HepG2 (cell line): ENCODE measurements around the gene VPS13C.

Source experiments
- CC2D1A ChIP-seq: sonication (generic); formaldehyde crosslinking; IDR thresholded peaks from 2 replicates; pipeline ENCODE4 v1.8.1; 2023; ENCODE audit warnings: mild to moderate bottlenecking, missing genetic modification reagents
- EZH2 ChIP-seq: conservative IDR thresholded peaks from 2 replicates; pipeline ENCODE4 v1.6.1; 2012; ENCODE audit warnings: mild to moderate bottlenecking, low read depth, low read length, moderate library complexity
- KMT2B ChIP-seq: IDR thresholded peaks from 2 replicates; pipeline ENCODE4 v1.6.1; 2016; ENCODE audit warnings: missing genetic modification reagents, missing compliant biosample characterization
- MAZ ChIP-seq, 2 experiments: sonication (generic) in 1 of 2; formaldehyde crosslinking in 1 of 2; IDR thresholded peaks; 2 replicates each; pipeline versions ENCODE4 v1.5.0 to v1.6.1; 2012 to 2020; ENCODE audit warnings: low read depth in 2 of 2, mild to moderate bottlenecking in 2 of 2, borderline replicate concordance in 1 of 2, improper control_type of control experiment in 1 of 2, low read length in 1 of 2, missing genetic modification reagents in 1 of 2, moderate library complexity in 1 of 2
- PHF21A ChIP-seq: sonication (generic); formaldehyde crosslinking; IDR thresholded peaks from 2 replicates; pipeline ENCODE4 v1.5.0; 2020; ENCODE audit warnings: mild to moderate bottlenecking, missing genetic modification reagents
- TCF7 ChIP-seq: sonication (generic); IDR thresholded peaks from 2 replicates; pipeline ENCODE4 v1.6.1; 2016; ENCODE audit warnings: antibody characterized with exemption, low read depth
- ZBTB7A ChIP-seq: sonication (generic); formaldehyde crosslinking; IDR thresholded peaks from 2 replicates; pipeline ENCODE4 v1.8.0; 2022; ENCODE audit warnings: mild to moderate bottlenecking, missing genetic modification reagents
- ZNF138 ChIP-seq: sonication (generic); formaldehyde crosslinking; IDR thresholded peaks from 2 replicates; pipeline ENCODE4 v1.5.0; 2020; ENCODE audit warnings: mild to moderate bottlenecking, low read depth, missing genetic modification reagents
- ZNF274 ChIP-seq: sonication (generic); formaldehyde crosslinking; IDR thresholded peaks from 2 replicates; pipeline ENCODE4 v1.5.1; 2020; ENCODE audit warnings: mild to moderate bottlenecking, missing genetic modification reagents

DNA sequence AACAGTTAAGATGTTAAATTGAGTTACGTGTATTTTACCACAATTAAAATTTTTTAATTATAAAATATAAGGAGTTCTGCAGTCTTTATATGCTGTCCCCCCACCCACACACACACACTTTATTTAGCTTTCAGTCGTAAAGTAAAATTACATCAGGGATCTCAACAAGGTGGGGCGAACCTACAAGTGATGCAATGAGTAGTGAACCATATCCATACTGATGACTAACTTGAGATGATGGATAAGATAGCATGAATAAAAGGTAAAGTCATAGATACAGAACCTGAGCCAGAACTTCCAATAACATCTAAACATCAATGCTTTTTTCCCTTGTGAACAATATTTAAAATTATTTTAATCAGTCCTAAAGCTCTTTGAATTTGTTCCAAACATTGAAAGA, 77.2 kb downstream of the VPS13C start:
- TF ChIP-seq MAZ (IDR thresholded peaks at IDR 0.05; ENCODE audit: borderline replicate concordance, low read depth, low read length) (no peak), MAZ (CRISPR knock-in tag; IDR thresholded peaks at IDR 0.05; ENCODE audit: low read depth) (no peak), ZNF138 (no peak), CC2D1A (CRISPR knock-in tag) (no peak), ZNF274 (CRISPR knock-in tag) (no peak), EZH2 (no peak), PHF21A (CRISPR knock-in tag) (no peak), TCF7 (no peak), ZBTB7A (CRISPR knock-in tag) (no peak), KMT2B (CRISPR knock-in tag) (no peak)
